Measurements from ENCODE around the gene CLASP1. TPM values are rescaled to one million over a fixed set of nuclear protein-coding genes. Genes with fewer than 3 reads are reported as not detected.

Gene CLASP1
- total and polyA plus RNA-seq, 2 donors (not counting 3 experiments of a cell fraction or from before 2014, with no cell fraction given), result 10.0 to 57.9 TPM

- POLR2A ChIA-PET, result no interaction called here
- CTCF ChIA-PET, result no interaction called here
- Histone ChIP-seq H2AFZ (ENCODE audit: low read depth, low read length) (no peak overlapping the region), H3K4me2 (ENCODE audit: insufficient read depth, low read length) (no peak overlapping the region), H4K20me1 (replicated peaks; ENCODE audit: control insufficient read depth, extremely low read depth, insufficient read depth, low read length) (no peaks in the 10 kb centered on the region), H3K4me1 (ENCODE audit: control insufficient read depth, extremely low read depth, insufficient read depth, low read length) (no peaks in the 10 kb centered on the region), H3K9me3 (replicated peaks; ENCODE audit: control insufficient read depth, insufficient read depth, low read length) (no peaks in the 10 kb centered on the region), H3K36me3 (ENCODE audit: control insufficient read depth in 2 of 2, extremely low read depth in 1 of 2, insufficient read depth in 2 of 2, low read length in 2 of 2) (peaks cover 0 to 1% of the 10 kb centered on the region in 2 experiments), H3K79me2 (ENCODE audit: control insufficient read depth, insufficient read depth, low read length) (no peaks in the 10 kb centered on the region), H3K27me3 (ENCODE audit: control insufficient read depth in 2 of 2, insufficient read depth in 2 of 2, low read length in 2 of 2) (no peaks in the 10 kb centered on the region), H3K27ac (ENCODE audit: insufficient read depth, low read depth, low read length) (no peak overlapping the region), H3K9me1 (replicated peaks; ENCODE audit: control insufficient read depth, extremely low read depth, insufficient read depth, low read length) (no peaks in the 10 kb centered on the region), H3K4me3 (replicated peaks in 1 of 3; ENCODE audit: insufficient read depth in 1 of 3, low read depth in 1 of 3, low read length in 3 of 3) (no peak overlapping the region), H3K9ac (replicated peaks; ENCODE audit: extremely low read depth, insufficient read depth, low read length) (no peak overlapping the region)
- DNase-seq (ENCODE audit: low read depth, low spot score), result no peak
- FAIRE-seq, result no peak
- TF ChIP-seq POLR2AphosphoS5 (IDR thresholded peaks at IDR 0.05; ENCODE audit: insufficient read depth, low read depth, low read length), result no peak
- TF ChIP-seq JUN (IDR thresholded peaks at IDR 0.05; ENCODE audit: borderline replicate concordance, insufficient read depth, insufficient read length, low read depth), result no peak
- TF ChIP-seq POLR2A (IDR thresholded peaks at IDR 0.05; ENCODE audit: low read depth, low read length), result no peak
- TF ChIP-seq GATA2 (IDR thresholded peaks at IDR 0.05; ENCODE audit: insufficient read depth, insufficient read length, low read depth, low read length), result no peak
- no peak for TF ChIP-seq FOS (IDR thresholded peaks at IDR 0.05; ENCODE audit: borderline replicate concordance, insufficient read depth, low read length)
- TF ChIP-seq MYC (IDR thresholded peaks at IDR 0.05; ENCODE audit: low read depth, low read length), result no peak
- intact Hi-C loops (cut with micrococcal nuclease) (no loop called here), dilution Hi-C loops (cut with MboI; ENCODE audit: extremely low pct_ligation_motif_present, low sequenced_read_pairs) (no loop called here)
- no TSS peak for BruUV-seq (replicated peaks)
These were observed 212.3 kb downstream of the CLASP1 start for GRCh38 chr2:121436918-121437317.

GRCh38 chr2:121435790-121436189 is 213.5 kb downstream of the CLASP1 start:
- Histone ChIP-seq H2AFZ (ENCODE audit: low read depth, low read length) (no peak overlapping the region), H3K79me2 (ENCODE audit: control insufficient read depth, insufficient read depth, low read length) (no peaks in the 10 kb centered on the region), H3K9me3 (replicated peaks; ENCODE audit: control insufficient read depth, insufficient read depth, low read length) (no peaks in the 10 kb centered on the region), H3K9me1 (replicated peaks; ENCODE audit: control insufficient read depth, extremely low read depth, insufficient read depth, low read length) (no peaks in the 10 kb centered on the region), H3K4me2 (ENCODE audit: insufficient read depth, low read length) (no peak overlapping the region), H4K20me1 (replicated peaks; ENCODE audit: control insufficient read depth, extremely low read depth, insufficient read depth, low read length) (no peaks in the 10 kb centered on the region), H3K36me3 (ENCODE audit: control insufficient read depth in 2 of 2, extremely low read depth in 1 of 2, insufficient read depth in 2 of 2, low read length in 2 of 2) (peaks cover 0 to 1% of the 10 kb centered on the region in 2 experiments), H3K4me1 (ENCODE audit: control insufficient read depth, extremely low read depth, insufficient read depth, low read length) (no peaks in the 10 kb centered on the region), H3K4me3 (replicated peaks in 1 of 3; ENCODE audit: insufficient read depth in 1 of 3, low read depth in 1 of 3, low read length in 3 of 3) (no peak overlapping the region), H3K27me3 (ENCODE audit: control insufficient read depth in 2 of 2, insufficient read depth in 2 of 2, low read length in 2 of 2) (no peaks in the 10 kb centered on the region), H3K27ac (ENCODE audit: insufficient read depth, low read depth, low read length) (no peak overlapping the region), H3K9ac (replicated peaks; ENCODE audit: extremely low read depth, insufficient read depth, low read length) (no peak overlapping the region)
- TF ChIP-seq CTCF (IDR thresholded peaks at IDR 0.05; ENCODE audit: extremely low read depth in 1 of 2, insufficient read depth in 1 of 2, low read depth in 1 of 2, low read length in 2 of 2), result no peak
- TF ChIP-seq JUN (IDR thresholded peaks at IDR 0.05; ENCODE audit: borderline replicate concordance, insufficient read depth, insufficient read length, low read depth), result no peak
- TF ChIP-seq POLR2AphosphoS5 (IDR thresholded peaks at IDR 0.05; ENCODE audit: insufficient read depth, low read depth, low read length), result no peak
- TF ChIP-seq, protein P1, sequence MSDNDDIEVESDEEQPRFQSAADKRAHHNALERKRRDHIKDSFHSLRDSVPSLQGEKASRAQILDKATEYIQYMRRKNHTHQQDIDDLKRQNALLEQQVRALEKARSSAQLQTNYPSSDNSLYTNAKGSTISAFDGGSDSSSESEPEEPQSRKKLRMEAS (IDR thresholded peaks at IDR 0.05; ENCODE audit: insufficient read depth, insufficient read length), result no peak
- no peak for TF ChIP-seq EZH2 (IDR thresholded peaks at IDR 0.05; ENCODE audit: borderline replicate concordance, low read depth, low read length, severe bottlenecking)
- no peak for TF ChIP-seq POLR2A (IDR thresholded peaks at IDR 0.05; ENCODE audit: low read depth, low read length)
- TF ChIP-seq FOS (IDR thresholded peaks at IDR 0.05; ENCODE audit: borderline replicate concordance, insufficient read depth, low read length), result no peak
- no peak for TF ChIP-seq MYC (IDR thresholded peaks at IDR 0.05; ENCODE audit: low read depth, low read length)
- no peak for TF ChIP-seq GATA2 (IDR thresholded peaks at IDR 0.05; ENCODE audit: insufficient read depth, insufficient read length, low read depth, low read length)
- ChIA-PET CTCF (interaction anchor here (1.3 kb wide), 1 partner anchor 33 kb away, joined by 3 read pairs; no protein-coding TSS in a partner anchor), POLR2A (no interaction called here)
- no peak for FAIRE-seq
- dilution Hi-C loops (cut with MboI; ENCODE audit: extremely low pct_ligation_motif_present, low sequenced_read_pairs), result no loop called here
- intact Hi-C loops (cut with micrococcal nuclease), result no loop called here
- no TSS peak for BruUV-seq (replicated peaks)
- DNase-seq (ENCODE audit: low read depth, low spot score), result no peak

Data from endothelial cell of umbilical vein (primary cell).